Activated CD4-positive, alpha-beta T cell treated with anti-CD3 and anti-CD28 coated beads for 24 hours (primary cell): ENCODE data around the gene CRYBB1.

Source experiments
- DNase-seq, 2 donors: peaks; one replicate each; pipeline ENCODE4 v3.0.0-alpha.2; 2020; ENCODE audit warnings: low read depth in 2 of 2

Gene CRYBB1

DNA sequence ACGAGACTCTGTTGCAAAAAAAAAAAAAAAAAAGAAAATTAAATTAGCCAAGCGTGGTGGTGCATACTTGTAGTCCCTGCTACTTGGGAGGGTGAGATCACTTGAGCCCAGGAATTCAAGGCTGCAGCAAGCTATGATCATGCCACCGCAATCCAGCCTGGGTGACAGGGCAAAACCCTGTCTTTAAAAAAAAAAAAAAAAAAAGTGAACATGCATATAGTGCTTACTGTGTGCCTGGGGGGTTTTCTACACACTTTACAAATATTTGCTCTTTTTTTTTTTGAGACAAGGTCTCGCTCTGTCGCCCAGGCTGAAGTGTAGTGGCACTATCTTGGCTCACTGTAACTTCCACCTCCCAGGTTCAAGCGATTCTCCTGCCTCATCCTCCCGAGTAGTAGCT, 40.7 kb downstream of the CRYBB1 start:
- no peak for DNase-seq

DNA sequence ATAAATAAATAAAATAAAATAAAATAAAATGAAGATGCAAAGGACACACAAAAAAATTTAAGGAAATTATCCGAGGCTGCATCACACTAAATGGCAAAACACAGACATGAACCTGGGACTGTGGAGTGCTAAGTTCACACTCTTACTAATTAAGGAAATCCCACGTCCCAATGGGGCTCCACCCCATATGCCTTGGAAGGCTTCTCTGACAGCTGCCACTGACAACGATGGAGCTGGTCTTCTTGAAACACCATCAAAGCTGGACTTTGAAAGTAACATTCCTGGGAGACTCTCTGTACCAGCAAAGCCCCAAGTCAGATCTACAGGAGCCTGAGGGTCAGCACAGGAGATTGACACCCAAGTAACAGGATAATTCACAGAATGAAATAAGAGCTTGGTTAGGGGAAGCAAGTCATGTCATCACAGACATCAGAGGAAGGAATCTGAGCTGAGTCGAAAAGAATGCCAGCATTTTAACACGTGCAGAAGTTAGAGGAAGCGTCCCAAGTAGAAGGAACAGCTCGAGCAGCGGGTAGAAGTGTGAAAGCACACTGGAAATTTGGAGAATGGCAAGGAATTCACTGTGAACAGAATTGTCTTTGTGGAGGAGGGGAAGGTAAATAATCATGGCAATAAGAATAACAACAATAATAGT, 41.7 kb downstream of the CRYBB1 start:
- no peak for DNase-seq

DNA sequence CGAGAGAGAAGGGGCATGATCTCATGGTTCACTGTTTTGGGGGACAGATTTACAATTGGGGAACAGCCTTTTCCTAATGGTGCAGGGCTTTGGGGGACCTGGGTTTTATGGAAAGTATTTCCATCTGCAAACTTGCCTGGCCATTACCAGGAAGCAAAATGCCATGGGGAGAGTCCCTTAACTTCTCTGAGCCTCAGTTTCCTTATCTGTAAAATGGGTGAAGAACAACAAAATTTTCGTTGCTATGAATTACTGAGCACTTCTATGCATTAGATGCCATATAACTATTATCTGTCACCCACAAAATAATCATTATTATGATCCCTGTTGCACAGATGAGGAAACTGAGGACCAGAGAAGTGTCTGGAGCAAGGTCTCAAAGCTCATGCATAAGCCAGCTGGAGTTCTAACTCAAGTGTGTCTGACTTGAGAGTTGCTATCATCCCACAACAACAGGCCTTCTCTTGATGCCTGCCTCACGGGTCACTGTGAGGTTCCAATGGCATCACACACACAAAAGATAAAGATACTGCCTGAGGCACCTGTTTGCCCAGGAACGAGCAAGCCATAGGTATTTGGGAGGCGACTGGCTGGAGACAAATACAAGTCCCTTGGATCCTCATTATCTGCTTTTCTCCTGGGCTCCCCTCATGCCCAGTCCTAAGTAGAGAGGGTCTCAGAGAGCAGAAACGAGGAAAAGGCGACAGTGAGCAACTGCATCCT, 43.7 kb downstream of the CRYBB1 start:
- no peak for DNase-seq

DNA sequence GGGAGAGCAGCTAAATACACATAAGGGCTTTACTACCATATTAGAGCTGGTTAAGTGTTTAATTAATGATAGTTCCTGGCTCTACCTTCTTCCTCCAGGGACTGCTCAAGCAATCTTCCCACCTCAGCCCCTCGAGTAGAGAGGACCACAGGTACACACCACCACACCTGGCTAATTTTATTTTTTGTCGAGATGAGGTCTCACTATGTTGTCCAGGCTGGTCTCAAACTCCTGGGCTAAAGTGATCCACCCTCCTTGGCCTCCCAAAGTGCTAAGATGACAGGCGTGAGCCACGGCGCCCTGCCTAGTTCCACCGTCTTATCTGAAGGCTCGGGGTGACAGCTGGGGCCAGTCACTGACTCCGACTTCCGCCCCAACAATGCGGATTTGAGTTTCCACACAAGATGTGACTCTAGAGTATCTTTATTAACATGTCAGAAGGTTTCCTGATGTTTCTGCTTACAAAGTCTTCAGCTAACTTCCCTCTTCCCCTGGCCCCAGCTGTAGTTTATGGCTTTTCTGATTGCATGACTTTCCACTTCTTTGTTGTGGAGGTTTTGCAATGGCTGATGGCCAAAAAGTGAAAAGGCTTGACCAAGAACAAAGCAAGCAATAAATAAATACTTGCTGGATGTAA, 44.7 kb downstream of the CRYBB1 start:
- DNase-seq: no peak

DNA sequence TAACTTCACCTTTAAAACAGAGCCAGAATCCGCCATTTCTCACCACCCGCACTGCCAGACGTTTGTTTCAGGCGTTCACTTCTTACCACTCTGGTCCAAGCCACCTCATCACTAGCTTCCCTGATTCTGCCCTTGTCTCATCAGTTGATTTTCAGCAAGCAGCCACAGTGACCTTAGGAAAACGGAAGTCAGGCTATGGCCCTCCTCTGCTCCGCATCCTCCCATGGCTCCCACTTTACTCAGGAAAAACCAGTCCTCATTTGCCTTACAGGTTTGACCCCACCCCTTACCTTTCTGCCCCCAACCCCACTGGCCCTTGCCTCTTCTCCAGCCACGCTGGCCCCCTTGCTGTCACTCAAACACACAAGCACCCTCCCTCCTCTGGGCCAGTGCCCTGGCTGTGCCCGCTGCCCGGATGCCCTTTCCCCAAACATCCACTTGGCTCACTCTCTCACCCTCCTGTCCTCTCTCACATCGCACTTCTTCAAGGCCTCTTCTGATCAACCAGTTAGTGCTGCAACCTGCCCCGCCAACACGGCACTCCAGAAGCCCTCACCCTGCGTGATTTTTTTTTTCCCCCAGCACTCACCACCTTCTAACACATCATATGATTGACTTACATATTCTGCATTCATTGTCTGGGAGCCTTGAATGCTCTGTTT, 46.8 kb downstream of the CRYBB1 start:
- no peak for DNase-seq

DNA sequence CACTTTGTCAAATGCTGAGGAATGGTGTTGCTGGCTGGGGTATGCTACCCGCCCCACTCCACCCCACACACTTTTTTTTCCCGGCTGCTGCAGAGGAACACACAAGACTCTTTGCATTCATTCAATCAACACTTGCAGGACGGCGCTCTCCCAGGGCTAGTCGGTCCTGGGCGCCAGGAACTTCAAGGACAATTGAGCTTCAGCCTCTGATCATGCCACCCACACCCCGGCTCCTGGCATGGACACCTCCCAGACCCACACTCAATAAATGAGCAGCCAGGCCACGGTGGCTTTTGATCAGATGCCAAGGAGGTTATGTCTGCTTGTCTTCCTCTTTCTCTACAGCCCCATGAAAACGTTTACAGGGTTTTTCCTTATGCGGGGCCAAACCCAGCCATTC, 47.7 kb downstream of the CRYBB1 start:
- DNase-seq: no peak

DNA sequence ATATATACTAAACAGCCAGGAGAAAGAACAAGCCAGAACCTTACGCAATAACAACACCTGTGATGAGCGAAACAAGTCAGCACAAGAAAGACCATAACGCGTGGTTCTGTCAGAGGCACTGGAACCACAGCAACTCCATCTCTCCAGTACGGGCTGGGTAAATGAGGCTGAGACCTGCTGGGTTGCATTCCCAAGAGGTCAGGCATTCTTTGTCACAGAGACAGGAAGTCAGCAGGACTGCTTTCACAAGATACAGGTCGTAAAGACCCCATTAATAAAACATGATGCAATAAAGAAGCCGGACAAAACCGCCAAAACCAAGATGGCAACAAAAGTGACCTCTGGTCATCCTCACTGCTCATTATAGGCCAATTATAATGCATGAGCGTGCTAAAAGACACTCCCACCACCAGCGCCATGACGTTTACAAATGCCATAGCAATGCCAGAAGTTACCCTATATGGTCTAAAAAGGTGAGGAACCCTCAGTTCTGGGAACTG, 49.6 kb downstream of the CRYBB1 start:
- DNase-seq: no peak

DNA sequence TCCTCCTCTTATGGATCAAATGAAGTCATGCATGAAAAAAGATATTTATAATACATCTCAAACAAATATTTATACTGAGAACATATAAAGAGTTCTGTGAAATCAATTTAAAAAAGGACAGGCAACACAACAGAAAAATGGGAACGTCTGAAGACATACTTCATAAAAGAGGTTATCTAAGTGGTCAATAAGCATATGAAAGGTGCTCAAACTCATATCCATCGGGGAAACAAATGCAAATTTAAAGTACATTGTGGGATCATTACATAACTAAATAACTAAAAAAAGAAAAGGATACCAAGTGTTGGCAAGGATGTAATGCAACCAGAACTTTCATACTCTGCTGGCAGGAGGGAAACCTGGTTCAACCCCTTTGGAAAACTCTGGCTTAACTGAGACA, 50.2 kb downstream of the CRYBB1 start:
- DNase-seq: no peak

DNA sequence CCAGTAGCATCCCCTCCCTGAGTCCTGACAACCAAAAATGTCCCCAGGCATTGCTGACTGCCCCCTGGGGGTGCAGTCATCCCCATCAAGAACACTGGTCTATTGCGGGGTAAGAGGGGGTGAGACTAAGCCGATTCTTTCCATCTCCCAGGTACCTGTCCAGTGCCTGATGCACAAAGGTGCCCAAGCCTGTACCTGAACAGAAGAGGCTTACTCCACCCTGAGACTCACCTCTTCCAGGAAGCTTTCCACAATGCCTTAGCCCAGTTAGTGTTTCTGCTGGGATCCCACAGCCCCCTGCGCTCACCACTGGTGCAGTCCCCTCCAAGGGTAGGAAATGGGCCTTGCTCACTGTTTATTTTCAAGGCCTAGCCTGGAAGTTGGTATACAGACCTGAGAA, 50.8 kb downstream of the CRYBB1 start:
- DNase-seq: no peak

DNA sequence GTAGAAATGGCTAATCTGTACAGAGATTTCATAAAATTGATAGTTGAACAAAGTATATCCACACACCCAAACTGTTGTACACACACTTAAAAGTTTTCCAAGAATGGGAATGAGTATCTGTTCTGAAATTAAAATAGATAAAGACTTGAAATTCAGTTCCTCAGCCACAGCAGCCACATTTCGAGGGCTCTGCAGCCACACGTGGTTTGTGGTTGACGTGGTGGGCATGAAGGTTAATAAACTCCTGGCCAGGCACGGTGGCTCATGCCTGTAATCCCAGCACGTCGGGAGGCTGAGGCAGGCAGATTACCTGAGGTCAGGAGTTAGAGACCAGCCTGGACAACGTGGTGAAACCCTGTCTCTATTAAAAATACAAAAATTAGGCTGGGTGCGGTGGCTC, 51.9 kb downstream of the CRYBB1 start:
- no peak for DNase-seq

DNA sequence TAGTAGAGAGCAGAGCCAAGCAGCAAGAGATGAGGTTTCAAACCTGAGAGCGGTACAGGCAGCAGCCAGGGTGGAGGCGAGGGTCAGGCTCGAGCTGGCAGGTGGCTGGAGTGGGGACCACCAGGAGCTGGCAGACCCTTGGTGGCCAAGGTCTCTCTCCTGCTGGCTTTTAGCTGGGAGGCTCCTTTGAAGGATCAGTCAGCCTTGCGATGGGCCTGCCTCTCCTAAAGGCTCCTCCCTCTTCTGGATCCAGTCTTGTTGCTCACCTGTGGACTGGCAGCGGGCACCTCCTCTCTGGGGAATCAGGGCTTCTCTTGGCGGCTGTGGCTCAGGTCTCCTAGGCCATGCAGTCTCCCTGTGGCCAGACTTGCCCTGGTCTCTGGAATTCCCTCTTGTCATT, 52.6 kb downstream of the CRYBB1 start:
- DNase-seq: no peak

DNA sequence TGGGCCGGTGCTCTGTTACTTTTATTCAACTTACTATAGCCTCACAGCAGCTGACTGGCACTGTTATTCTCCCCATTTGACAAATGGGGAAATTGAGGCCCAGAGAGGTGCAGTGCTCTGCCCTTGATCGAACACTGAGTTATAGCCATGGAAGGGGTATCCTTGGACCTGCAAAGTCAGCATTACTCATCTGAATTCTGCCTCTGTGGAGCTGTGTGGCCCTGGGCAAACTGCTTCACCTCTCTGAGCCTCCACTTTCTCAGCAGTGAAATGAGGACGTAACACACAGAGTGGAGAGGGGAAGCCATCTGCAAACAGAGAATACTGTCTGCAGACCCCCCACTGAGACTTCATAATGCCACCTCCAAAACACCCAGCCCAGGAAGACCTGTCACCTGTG, 53.2 kb downstream of the CRYBB1 start:
- DNase-seq: no peak

DNA sequence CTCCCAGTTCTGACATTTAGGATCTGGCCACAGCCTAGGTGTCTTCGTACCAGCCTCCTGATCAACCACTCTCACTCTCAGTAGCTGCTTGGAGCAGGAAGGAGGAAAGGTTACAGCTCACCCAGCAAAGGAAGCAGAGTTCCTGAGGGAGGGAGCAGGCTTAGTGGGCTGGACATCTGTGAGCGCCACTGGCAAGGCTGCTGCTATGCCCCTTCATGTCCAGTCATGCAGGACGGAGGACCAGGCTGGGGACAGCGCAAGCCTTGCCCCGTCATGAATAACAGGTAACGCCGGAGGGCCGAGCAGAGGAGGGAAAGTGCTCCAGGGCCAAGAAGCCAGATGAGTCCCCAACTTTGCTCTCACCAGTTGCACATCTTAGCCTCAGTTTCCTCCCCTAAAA, 53.6 kb downstream of the CRYBB1 start:
- no peak for DNase-seq

DNA sequence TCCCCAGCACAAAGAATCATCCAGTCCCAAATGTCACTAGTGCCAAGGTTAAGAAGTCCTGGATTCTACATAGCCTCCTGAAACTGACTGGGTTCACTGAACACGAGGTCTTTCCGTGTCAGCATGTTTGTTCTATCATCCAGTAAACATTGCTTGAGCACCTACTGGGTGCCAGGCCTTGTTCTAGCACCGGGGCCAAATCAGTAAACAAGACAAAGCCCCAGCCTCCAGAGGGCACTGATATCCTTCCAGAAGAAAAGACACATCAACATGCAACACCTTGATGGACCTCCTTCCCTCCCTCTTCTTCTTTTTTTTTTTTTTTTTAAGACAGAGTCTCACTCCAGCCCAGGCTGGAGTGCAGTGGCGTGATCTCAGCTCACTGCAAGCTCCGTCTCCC, 54.8 kb downstream of the CRYBB1 start:
- no peak for DNase-seq

DNA sequence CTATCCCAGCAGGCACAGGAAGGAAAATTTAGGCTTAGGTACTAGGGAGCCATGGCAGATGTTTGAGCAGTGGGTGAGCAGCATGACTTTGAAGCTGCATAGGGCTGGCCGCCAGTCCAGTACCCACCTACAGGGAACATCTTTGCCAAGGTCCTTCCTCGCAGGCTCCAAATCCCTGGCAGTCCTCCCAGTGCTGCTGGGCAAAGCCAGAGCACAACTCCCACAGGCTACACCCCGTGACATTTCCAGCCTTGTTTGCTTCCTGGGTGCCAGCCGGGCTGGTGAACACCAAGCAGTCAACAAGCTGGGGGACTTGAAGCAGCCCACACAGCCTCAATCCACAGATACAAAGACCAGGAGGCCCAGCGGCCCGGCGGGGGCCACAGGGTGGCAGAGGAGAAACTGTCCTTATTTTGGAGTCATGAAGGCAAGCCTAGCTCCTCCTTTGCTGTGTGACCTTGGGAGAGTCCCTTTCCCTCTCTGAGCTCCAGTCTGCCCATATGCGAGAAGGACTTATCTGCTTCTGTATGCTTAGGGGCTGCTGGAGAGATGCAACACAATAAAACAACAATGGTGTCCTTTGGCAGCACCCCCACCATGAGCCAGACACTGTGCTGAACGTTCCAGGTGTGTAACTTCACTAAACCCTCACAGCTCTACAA, 55.9 kb downstream of the CRYBB1 start:
- no peak for DNase-seq

DNA sequence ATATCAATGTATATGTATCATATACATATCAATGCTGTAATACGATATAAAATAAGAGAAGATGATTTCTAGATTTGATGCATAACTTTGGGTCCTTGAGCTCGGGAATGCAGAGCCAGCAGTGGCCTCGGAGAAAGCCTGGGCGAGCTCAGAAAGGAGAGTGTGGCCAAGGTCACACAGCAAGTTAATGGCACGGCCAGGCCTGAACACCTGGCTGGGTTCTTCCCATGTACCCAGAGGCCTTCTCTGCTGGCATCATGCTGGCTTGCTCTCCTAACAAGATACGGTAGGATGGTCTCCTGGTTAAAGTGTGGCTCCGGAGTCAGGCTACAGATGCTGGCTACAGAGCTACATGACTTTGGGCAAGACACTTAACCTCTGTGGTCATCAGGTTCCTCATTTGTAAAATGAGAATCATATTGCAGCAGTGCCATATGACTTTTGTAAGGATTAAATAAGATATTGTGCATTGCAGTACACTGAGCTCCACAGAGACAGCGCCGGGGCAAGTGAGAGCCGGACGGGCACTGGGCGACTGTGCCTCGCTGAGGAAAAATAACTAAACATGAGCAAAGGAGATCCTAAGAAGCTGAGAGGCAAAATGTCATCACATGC, 57.8 kb downstream of the CRYBB1 start:
- DNase-seq: no peak

DNA sequence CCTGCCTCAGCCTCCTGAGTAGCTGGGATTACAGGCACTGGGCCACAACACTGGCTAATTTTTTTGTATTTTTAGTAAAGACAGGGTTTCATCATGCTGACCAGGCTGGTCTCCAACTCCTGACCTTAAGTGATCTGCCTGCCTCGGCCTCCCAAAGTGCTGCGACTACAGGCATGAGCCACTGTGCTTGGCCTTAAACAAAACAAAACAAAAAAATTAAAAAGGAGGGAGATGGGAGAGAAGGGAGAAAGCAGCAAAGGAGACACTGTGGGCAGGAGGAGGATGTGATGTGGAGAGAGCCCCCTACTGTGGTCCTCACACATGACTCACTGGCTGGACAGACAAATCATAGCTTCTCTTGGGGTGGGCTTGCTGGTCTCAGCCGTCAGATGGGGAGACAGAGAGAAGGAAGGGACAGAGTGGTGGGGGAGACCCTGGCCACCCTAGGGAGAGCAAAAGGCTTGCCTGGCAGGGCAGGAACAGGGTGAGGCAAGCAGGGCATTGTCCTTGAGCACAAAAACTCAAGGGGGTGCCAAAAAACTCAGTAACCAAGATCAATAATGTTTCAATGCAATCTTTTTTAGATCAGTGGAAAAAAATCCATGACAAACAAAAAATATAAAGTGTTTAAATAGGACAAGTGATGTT, 59.5 kb downstream of the CRYBB1 start:
- DNase-seq: no peak

DNA sequence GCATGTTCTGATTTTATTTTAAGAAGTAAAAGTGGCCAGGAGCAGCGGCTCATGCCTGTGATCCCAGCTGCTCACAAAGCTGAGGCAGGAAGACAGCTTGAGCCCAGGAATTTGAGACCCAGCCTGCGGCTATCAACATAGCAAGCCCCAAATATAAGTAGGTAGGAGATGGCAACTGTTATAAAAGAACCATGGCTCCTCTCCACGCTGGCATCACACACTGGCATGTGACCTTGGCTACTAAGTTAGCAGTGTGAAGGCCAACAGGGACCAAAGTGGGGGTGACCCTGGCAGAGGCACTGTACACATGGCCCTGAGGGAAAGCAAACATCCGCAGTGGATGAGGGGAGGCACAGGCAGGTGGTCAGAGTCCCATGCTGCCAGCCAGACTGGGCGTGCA, 60.9 kb downstream of the CRYBB1 start:
- DNase-seq: no peak

DNA sequence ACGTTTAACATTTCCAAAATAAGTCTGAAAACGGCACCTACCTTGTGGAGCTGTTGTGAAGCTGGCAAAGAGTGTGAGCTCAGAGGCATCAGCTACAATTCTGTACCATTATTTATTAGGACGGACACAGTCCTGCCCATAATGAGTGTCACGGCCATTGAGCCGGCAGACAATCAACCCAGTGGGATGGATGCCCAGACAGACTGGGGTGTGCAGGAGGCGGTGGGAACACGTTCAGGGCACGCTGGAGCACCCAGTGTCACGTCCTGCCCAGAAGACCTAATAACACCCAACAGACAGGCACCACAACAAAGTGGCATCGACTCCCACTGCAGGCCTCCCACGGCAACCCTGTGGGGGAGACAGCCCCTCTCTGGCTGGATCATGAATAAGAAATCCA, 62.3 kb downstream of the CRYBB1 start:
- DNase-seq: no peak

DNA sequence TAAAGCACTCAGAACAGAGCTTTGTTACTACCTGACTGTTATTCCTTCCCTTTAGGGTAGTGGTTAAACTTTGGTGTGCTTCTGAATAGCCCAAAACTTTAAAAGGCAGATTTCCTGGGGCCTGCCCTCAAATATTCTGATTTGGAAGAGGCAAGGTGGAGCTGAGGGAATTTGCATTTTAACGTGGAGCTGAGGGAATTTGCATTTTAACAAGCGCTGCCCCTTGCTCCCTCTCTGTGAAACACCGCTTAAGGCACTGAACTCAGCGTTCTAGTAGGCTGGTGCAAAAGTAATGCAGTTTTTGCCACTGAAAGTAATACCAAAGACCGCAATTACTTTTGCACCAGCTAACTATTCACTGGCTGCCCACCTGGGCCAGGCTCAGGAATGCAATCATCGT, 62.9 kb downstream of the CRYBB1 start:
- DNase-seq: no peak
